ENCODE results near the gene KCNH8.

The KCNH8 gene

DNA sequence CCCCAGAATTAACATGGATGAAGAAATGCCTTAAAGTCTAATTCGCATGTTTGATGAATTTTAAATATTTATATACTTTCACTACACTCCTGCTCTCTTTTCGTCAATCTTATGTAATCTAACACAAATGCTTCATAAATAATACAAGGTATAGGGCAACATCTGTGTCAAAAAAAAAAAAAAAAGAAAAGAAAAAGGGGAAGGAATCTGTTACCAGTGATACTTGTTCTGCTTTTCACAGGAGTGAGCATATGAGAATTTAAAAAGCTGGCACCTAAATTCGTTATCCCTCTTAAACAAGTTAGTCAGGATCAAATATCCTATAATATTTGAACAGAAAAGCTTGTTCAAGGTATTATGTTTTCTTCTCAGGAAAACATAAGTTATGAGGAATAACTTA is 243.8 kb downstream of the KCNH8 start:
- DNase-seq: no peak

DNA sequence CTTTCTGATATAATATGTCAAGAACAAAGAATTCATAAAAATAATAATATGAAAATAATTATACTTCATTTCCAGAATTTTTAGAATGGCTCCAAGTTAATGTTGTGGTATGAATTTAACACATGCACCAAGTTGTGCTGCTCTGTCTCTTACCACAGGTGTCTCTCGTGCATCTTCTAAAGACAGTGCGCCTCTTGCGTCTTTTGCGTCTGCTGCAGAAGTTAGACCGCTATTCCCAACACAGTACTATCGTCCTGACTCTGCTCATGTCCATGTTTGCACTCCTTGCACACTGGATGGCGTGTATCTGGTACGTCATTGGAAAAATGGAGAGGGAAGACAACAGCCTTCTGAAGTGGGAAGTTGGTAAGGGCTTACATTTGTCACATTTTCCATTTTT is 246.6 kb downstream of the KCNH8 start:
- DNase-seq: no peak

GRCh38 chr3:19396726-19397125 is 248.4 kb downstream of the KCNH8 start:
- DNase-seq: no peak

- DNase-seq: no peak
Measured at GRCh38 chr3:19399356-19399755, 251.0 kb downstream of the KCNH8 start.

DNA sequence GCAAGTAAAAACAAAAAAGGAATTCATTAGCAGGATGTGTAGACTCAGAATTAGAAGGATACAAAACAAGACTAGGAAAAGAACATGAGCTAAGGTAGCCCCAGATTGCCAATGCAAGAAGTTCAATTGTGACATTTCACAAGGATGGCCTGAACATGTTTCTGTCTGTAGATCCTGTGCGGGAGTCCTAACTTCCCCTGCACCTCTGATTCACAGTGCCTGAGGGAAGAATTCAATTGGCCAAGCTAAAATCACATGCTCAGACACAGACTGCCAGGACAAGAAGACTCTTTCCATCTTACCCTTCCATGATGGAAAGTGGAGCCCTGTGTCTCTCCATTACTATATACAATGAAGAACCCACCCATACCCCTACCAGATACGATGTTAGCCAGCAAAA is 251.5 kb downstream of the KCNH8 start:
- no peak for DNase-seq

DNA sequence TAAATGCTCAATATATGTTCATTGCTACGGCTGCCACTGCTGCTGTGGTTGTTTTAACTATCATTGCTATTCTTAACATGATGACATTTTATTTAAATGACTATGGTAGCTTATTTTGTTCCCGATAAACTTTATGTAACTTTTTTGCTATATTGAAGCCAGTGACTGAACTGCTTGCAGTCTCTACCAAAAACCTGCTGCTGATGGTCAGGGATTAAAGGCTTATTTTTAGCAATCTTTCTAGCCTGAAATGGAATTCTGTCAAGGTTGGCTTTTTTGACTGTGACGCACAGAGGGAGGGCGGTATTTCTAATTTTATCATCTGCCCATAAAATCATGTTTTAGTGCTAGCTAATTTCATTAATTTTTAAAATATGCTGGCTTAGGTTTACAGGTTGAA is 271.8 kb downstream of the KCNH8 start:
- DNase-seq: no peak

GRCh38 chr3:19425825-19426224 is 277.5 kb downstream of the KCNH8 start:
- DNase-seq: no peak

- no peak for DNase-seq
Measured at GRCh38 chr3:19427422-19428149, 279.3 kb downstream of the KCNH8 start.

- no peak for DNase-seq
Measured at GRCh38 chr3:19428729-19429128, 280.4 kb downstream of the KCNH8 start.

DNA sequence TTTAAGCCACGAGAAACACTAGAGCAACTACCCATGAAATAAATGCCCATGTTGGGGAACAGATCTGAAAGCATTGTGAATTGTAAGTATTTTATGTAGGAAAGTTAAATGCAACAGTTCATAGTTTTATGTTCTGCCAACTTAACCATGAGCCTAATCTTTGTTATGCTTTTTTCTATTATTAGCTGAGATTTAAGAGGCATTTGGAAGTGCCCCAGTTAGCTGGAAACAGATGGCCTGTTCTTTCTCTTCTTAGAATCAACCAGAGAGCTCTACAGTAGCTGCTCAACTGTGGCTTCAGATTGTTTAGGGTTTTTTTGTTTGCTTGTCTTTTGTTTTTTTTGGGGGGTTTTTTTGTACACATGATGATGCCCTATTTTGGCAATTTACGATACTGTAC is 284.4 kb downstream of the KCNH8 start:
- DNase-seq: no peak

GRCh38 chr3:19436746-19437145 is 288.4 kb downstream of the KCNH8 start:
- DNase-seq: no peak

GRCh38 chr3:19439944-19440343 is 291.6 kb downstream of the KCNH8 start:
- no peak for DNase-seq

- no peak for DNase-seq
Measured at GRCh38 chr3:19446138-19446537, 297.8 kb downstream of the KCNH8 start.

DNA sequence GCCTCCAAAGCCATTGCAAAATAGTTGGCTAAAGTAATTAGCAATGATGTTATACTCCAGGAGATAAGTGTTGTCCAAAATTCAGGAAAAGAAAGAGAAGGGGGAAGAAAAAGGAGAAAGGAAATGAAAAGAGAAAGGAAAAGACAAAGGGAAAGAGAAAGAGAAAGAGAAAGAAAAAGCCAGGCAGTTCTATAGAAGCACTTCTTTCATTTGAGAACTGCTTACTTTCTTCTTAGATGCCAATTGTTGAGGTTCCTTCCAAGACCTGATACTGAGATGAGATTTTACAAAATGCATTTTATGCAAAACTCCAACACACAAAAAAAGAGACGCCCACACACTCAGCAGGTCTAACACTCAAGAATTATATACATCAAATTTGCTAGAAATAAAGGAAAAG is 298.4 kb downstream of the KCNH8 start:
- no peak for DNase-seq

- no peak for DNase-seq
Measured at GRCh38 chr3:19455546-19455945, 307.2 kb downstream of the KCNH8 start.

DNA sequence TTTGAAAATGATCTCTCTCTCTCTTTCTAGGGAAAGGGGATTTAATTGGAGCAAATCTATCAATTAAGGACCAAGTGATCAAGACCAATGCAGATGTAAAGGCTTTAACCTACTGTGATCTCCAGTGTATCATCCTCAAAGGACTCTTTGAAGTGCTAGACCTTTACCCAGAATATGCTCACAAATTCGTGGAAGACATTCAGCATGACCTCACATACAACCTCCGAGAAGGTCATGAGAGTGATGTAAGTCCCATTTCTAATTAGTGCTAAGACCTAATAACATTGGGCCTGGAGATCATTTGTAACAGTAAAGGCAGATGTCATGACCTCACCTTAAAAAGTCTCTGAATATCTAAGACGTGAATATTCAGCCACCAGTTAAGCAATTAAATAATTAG is 308.4 kb downstream of the KCNH8 start:
- DNase-seq: no peak

- no peak for DNase-seq
Measured at GRCh38 chr3:19457449-19457848, 309.1 kb downstream of the KCNH8 start.

DNA sequence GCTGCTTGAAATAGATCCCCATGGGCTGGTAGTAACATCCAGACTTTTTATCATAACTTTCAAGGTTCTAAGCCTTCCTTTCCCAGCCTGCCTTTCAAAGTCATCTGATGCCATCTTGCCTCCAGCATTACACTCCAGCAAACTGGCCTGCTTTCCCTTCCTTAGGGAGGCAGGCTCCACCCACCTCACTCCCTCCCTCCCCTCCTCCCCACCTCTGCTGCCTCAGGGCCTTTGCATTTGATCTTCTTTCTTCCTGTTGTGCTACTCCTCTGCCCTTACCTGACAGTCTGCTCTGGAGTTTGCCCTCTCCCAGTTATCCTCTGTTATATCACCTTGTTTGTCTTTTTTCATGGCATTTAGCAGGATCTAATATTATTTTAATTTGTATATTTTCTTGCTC is 319.5 kb downstream of the KCNH8 start:
- DNase-seq: no peak

- DNase-seq: no peak
Measured at GRCh38 chr3:19471138-19471537, 322.8 kb downstream of the KCNH8 start.

- no peak for DNase-seq
Measured at GRCh38 chr3:19473971-19474580, 325.8 kb downstream of the KCNH8 start.

- no peak for DNase-seq
Measured at GRCh38 chr3:19476281-19476680, 328.0 kb downstream of the KCNH8 start.

DNA sequence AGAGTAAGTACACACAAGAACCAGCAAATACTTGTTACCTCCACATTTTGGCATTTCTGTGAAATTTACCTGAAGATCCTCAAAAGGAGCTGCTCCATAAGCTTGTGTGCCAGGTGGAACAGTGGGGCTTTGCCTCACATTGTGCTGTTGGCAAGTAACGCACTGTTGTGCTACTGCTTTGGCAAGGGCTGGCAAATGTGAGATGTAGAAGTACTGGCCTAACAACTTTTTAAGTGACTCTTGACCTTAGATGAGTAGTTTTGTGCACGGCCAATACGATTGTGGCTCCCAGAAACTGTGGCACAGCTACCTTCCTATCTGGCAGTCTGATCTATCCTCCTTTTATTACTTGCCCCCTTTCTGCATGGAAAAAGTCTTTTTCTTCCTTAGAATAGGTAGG is 337.0 kb downstream of the KCNH8 start:
- no peak for DNase-seq

- no peak for DNase-seq
Measured at GRCh38 chr3:19487386-19487785, 339.1 kb downstream of the KCNH8 start.

- no peak for DNase-seq
Measured at GRCh38 chr3:19488939-19489338, 340.6 kb downstream of the KCNH8 start.

DNA sequence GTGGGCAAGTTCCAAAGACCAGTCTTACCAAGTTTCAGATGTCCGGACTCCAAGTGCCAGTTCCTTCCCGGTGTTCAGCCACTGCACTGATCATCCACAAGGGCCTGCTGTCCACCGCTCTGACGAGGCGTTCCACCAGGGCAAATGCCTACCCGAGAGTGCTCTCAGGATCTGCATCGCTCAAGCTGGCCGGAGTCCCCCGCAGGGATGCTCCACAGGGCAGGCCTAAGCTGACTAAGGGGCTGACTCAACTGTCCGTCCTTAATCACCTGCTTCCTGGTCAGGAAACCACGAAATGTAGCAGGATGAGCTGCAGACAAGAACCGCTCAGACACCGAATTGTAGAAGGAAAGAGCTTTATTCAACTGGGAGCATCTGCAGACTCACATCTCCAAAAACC is 341.6 kb downstream of the KCNH8 start:
- no peak for DNase-seq
